Prostate gland (tissue), 2 donors: ENCODE data around the gene HS3ST6.

ENCODE experiments used
- CTCF ChIP-seq, 4 experiments: fragments of 200-600 bp in 2 of 4; fragments of 450-650 bp in 2 of 4; sonication (generic) in 2 of 4; IDR thresholded peaks; 1 replicate in 3 of 4; 2 replicates in 1 of 4; pipeline ENCODE4 v1.5.1; 2016 to 2019; ENCODE audit warnings: antibody characterized with exemption in 4 of 4, mild to moderate bottlenecking in 2 of 4, moderate library complexity in 2 of 4
- POLR2A ChIP-seq: fragments of 450-650 bp; IDR thresholded peaks from one replicate; pipeline ENCODE4 v1.6.1; 2016; ENCODE audit warnings: antibody characterized with exemption, mild to moderate bottlenecking
- POLR2AphosphoS5 ChIP-seq: sonication (generic); formaldehyde crosslinking; IDR thresholded peaks from one replicate; pipeline ENCODE4 v1.6.1; 2017; ENCODE audit warnings: antibody characterized with exemption

GRCh38 chr16:1950047-1950446 is 31.8 kb upstream of the HS3ST6 start:
- TF ChIP-seq CTCF (IDR thresholded peaks at IDR 0.05) (no peak), POLR2A (no peak), POLR2AphosphoS5 (no peak)
